GM12878 (cell line): ENCODE data around the gene DTNBP1. TPM values are rescaled to one million over a fixed set of nuclear protein-coding genes. Genes with fewer than 3 reads are reported as not detected.
A peak's percentile ranks its signal among the peaks of the same experiment; 100 is the strongest.

Source experiments
- BMI1 ChIP-seq: fragments of 450-650 bp; IDR thresholded peaks from 2 replicates; pipeline ENCODE4 v1.6.1; 2016; ENCODE audit warnings: mild to moderate bottlenecking, moderate library complexity, borderline replicate concordance
- BRCA1 ChIP-seq: IDR thresholded peaks from 2 replicates; pipeline ENCODE4 v1.6.1; 2011; ENCODE audit warnings: low read depth, low read length, improper control_type of control experiment
- CEBPB ChIP-seq, 2 experiments: fragments of 150-350 bp in 1 of 2; IDR thresholded peaks; 2 replicates each; pipeline ENCODE4 v1.6.1; 2012 to 2014; ENCODE audit warnings: low read depth in 2 of 2, low read length in 2 of 2, borderline replicate concordance in 1 of 2, inconsistent platforms in 1 of 2
- DPF2 ChIP-seq: fragments of 450-650 bp; IDR thresholded peaks from 2 replicates; pipeline ENCODE4 v1.6.1; 2017; ENCODE audit warnings: mild to moderate bottlenecking
- E2F4 ChIP-seq: IDR thresholded peaks from 2 replicates; pipeline ENCODE4 v1.6.1; 2012; ENCODE audit warnings: low read depth, low read length, improper control_type of control experiment
- ELK1 ChIP-seq: IDR thresholded peaks from 2 replicates; pipeline ENCODE4 v1.6.1; 2012; ENCODE audit warnings: low read depth, low read length, improper control_type of control experiment
- HSF1 ChIP-seq: fragments of 150-350 bp; IDR thresholded peaks from 2 replicates; pipeline ENCODE4 v1.6.1; 2014; ENCODE audit warnings: mild to moderate bottlenecking, low read depth, low read length
- KLF5 ChIP-seq: fragments of 450-650 bp; IDR thresholded peaks from 2 replicates; pipeline ENCODE4 v1.6.1; 2014; ENCODE audit warnings: mild to moderate bottlenecking; ENCODE audit not compliant: partially characterized antibody
- MEF2B ChIP-seq: fragments of 450-650 bp; IDR thresholded peaks from 2 replicates; pipeline ENCODE4 v1.6.1; 2018; ENCODE audit warnings: mild to moderate bottlenecking, moderate library complexity; ENCODE audit not compliant: partially characterized antibody, poor library complexity, severe bottlenecking
- NFIC ChIP-seq: IDR thresholded peaks from 2 replicates; pipeline ENCODE4 v1.6.1; 2012; ENCODE audit warnings: low read depth, mild to moderate bottlenecking, inconsistent platforms, low read length, moderate library complexity
- NFXL1 ChIP-seq: fragments of 450-650 bp; IDR thresholded peaks from 2 replicates; pipeline ENCODE4 v1.6.1; 2017; ENCODE audit warnings: antibody characterized with exemption, mild to moderate bottlenecking, borderline replicate concordance
- NFYA ChIP-seq: IDR thresholded peaks from 2 replicates; pipeline ENCODE4 v1.6.1; 2011; ENCODE audit warnings: low read depth, mild to moderate bottlenecking, low read length, improper control_type of control experiment, borderline replicate concordance
- NFYB ChIP-seq: IDR thresholded peaks from 2 replicates; pipeline ENCODE4 v1.6.1; 2011; ENCODE audit warnings: low read depth, mild to moderate bottlenecking, low read length, improper control_type of control experiment, moderate library complexity; ENCODE audit not compliant: insufficient read depth
- PAX5 ChIP-seq: IDR thresholded peaks from 2 replicates; pipeline ENCODE4 v1.6.1; 2011; ENCODE audit warnings: low read depth, low read length, borderline replicate concordance
- PBX3 ChIP-seq: IDR thresholded peaks from 2 replicates; pipeline ENCODE4 v1.6.1; 2011; ENCODE audit warnings: mild to moderate bottlenecking, low read depth, low read length, moderate library complexity; ENCODE audit not compliant: insufficient replicate concordance
- PKNOX1 ChIP-seq: fragments of 450-650 bp; IDR thresholded peaks from 2 replicates; pipeline ENCODE4 v1.6.1; 2016; ENCODE audit warnings: mild to moderate bottlenecking
- RAD51 ChIP-seq: fragments of 450-650 bp; IDR thresholded peaks from 2 replicates; pipeline ENCODE4 v1.6.1; 2016; ENCODE audit warnings: moderate library complexity, mild to moderate bottlenecking, inconsistent platforms
- RBBP5 ChIP-seq: fragments of 200-600 bp; sonication (generic); conservative IDR thresholded peaks from 2 replicates; pipeline ENCODE4 v1.6.1; 2016
- RCOR1 ChIP-seq: conservative IDR thresholded peaks from 2 replicates; pipeline ENCODE4 v1.6.1; 2012; ENCODE audit warnings: low read depth, low read length, improper control_type of control experiment
- RELB ChIP-seq: fragments of 450-650 bp; IDR thresholded peaks from 2 replicates; pipeline ENCODE4 v1.6.1; 2017; ENCODE audit warnings: low read depth, mild to moderate bottlenecking, moderate library complexity
- SUPT20H ChIP-seq: IDR thresholded peaks from 2 replicates; pipeline ENCODE4 v1.6.1; 2011; ENCODE audit warnings: low read depth, mild to moderate bottlenecking, low read length, moderate library complexity, borderline replicate concordance; ENCODE audit not compliant: control insufficient read depth
- ZNF384 ChIP-seq: IDR thresholded peaks from 2 replicates; pipeline ENCODE4 v1.6.1; 2012; ENCODE audit warnings: low read depth, mild to moderate bottlenecking, low read length, improper control_type of control experiment, borderline replicate concordance
- polyA plus RNA-seq, 11 experiments: library from polyadenylated mRNA; depleted of rRNA in 4 of 11; unstranded in 6 of 11; stranded (reverse) in 5 of 11; fragments of >200 nt; fragmentation: Nextera tagmentation in 4 of 11; fragmentation: Illumina TruSeq in 1 of 11; extraction: Ambion mirVana in 4 of 11; extraction: Trizol in 1 of 11; gene quantifications; 1 replicate in 1 of 11; 2 replicates in 10 of 11; pipeline versions ENCODE4 v1.2.1 to v1.2.3, GENCODE V29; 2011 to 2016; ENCODE audit warnings: inconsistent platforms in 2 of 11, missing spikeins in 2 of 11, low read depth in 1 of 11
- total RNA-seq, 4 experiments: library from RNA; depleted of rRNA in 3 of 4; stranded (reverse); fragments of >200 nt in 3 of 4; fragmentation: Illumina TruSeq in 1 of 4; extraction: Trizol in 1 of 4; gene quantifications; 2 replicates each; pipeline versions ENCODE4 v1.2.1 to v1.2.3, GENCODE V29; 2013 to 2021

The DTNBP1 gene
- total and polyA plus RNA-seq, 10 of the 15 experiments (the other 5 are each of a cell fraction or from before 2014, with no cell fraction given), result 7.1 to 40.3 (median 20.1) TPM

GRCh38 chr6:15691250-15691869 lies 28.5 kb upstream of the DTNBP1 start (continued):
- no peak for TF ChIP-seq RBBP5
- TF ChIP-seq NFYA, result no peak
- TF ChIP-seq RAD51, result 0 out of 2 replicates have a peak, but pooled peaks have one; percentile 15
- TF ChIP-seq RCOR1, result no peak
- TF ChIP-seq ELK1, result no peak
- TF ChIP-seq KLF5, result peak; percentile 51
- peak; percentile 19; the same call in 1 of the 2 replicates for TF ChIP-seq E2F4
- TF ChIP-seq DPF2, result no peak
- peak; percentile 79 for TF ChIP-seq PKNOX1
- TF ChIP-seq NFYB, result no peak
- TF ChIP-seq NFXL1, result no peak
- no peak for TF ChIP-seq ZNF384
- TF ChIP-seq RELB, result peak; percentile 54; the same call in 1 of the 2 replicates
- TF ChIP-seq BMI1, result no peak
- TF ChIP-seq CEBPB (IDR thresholded peaks at IDR 0.05; ENCODE audit: borderline replicate concordance in 1 of 2, low read depth in 2 of 2, low read length in 2 of 2), result no peak
- 0 out of 2 replicates have a peak, but pooled peaks have one; percentile 20 for TF ChIP-seq PAX5
- no peak for TF ChIP-seq NFIC
- TF ChIP-seq MEF2B, result peak; percentile 46
- TF ChIP-seq HSF1, result no peak
- TF ChIP-seq PBX3, result peak; percentile 49
- no peak for TF ChIP-seq SUPT20H
- TF ChIP-seq BRCA1, result no peak
- TF ChIP-seq, all 136 proteins: peak for 59
